Vagina (tissue), 2 donors: ENCODE results near the gene TEX22. TPM values are rescaled to one million over a fixed set of nuclear protein-coding genes. Genes with fewer than 3 reads are reported as not detected.

Source experiments
- DNase-seq, 2 donors: peaks; one replicate each; pipeline ENCODE4 v3.0.0-alpha.2; 2017; ENCODE audit errors: extremely low spot score in 2 of 2
- H3K27ac ChIP-seq: fragments of 200-600 bp; sonication (generic); one replicate; pipeline ENCODE4 v1.5.1; 2019
- H3K27me3 ChIP-seq: fragments of 200-600 bp; sonication (generic); one replicate; pipeline ENCODE4 v1.5.1; 2019
- H3K36me3 ChIP-seq, 2 donors: fragments of 200-600 bp; sonication (generic); one replicate each; pipeline ENCODE4 v1.5.1; 2017 to 2019
- H3K4me1 ChIP-seq: fragments of 200-600 bp; sonication (generic); one replicate; pipeline ENCODE4 v1.5.1; 2019
- H3K4me3 ChIP-seq, 2 donors: fragments of 200-600 bp; sonication (generic); 1 replicate in 1 of 2; 2 replicates in 1 of 2; pipeline ENCODE4 v1.5.1; 2016 to 2019
- H3K9me3 ChIP-seq: fragments of 200-600 bp; sonication (generic); one replicate; pipeline ENCODE4 v1.5.1; 2019
- CTCF ChIP-seq, 3 experiments: fragments of 450-650 bp in 2 of 3; fragments of 200-600 bp in 1 of 3; sonication (generic) in 1 of 3; IDR thresholded peaks; one replicate each; pipeline ENCODE4 v1.5.1; 2017 to 2019; ENCODE audit warnings: antibody characterized with exemption in 3 of 3, mild to moderate bottlenecking in 2 of 3, moderate library complexity in 2 of 3
- POLR2A ChIP-seq, 2 donors: fragments of 450-650 bp; IDR thresholded peaks; one replicate each; pipeline ENCODE4 v1.6.1; 2017; ENCODE audit warnings: antibody characterized with exemption in 2 of 2, mild to moderate bottlenecking in 2 of 2, moderate library complexity in 2 of 2
- POLR2AphosphoS5 ChIP-seq, 2 donors: sonication (generic); formaldehyde crosslinking; IDR thresholded peaks; one replicate each; pipeline ENCODE4 v1.9.0; 2017; ENCODE audit warnings: antibody characterized with exemption in 2 of 2, mild to moderate bottlenecking in 2 of 2, low read depth in 1 of 2; ENCODE audit not compliant: insufficient read depth in 1 of 2
- intact Hi-C: fragments of 100-400 bp; cut with DNase I; formaldehyde crosslinking; loops from one replicate; pipeline ENCODE4 v1.15.1; 2023
- total RNA-seq: library from RNA; depleted of rRNA; stranded (reverse); fragments of >200 nt; gene quantifications from one replicate; pipeline ENCODE4 v1.2.3, GENCODE V29; 2016

TEX22 gene
- total RNA-seq, 1 donor from 2014 or later: not detected

- intact Hi-C loops: no loop called here
- H3K36me3 ChIP-seq: peaks cover 0 to 10% of the 10 kb centered on the region in 2 donors
- H3K9me3 ChIP-seq: no peaks in the 10 kb centered on the region
- no peaks in the 10 kb centered on the region for H3K27me3 ChIP-seq
- TF ChIP-seq POLR2A (IDR thresholded peaks at IDR 0.05) (no peak), POLR2AphosphoS5 (IDR thresholded peaks at IDR 0.05; ENCODE audit: insufficient read depth in 1 of 2, low read depth in 1 of 2) (no peak), CTCF (IDR thresholded peaks at IDR 0.05) (no peak)
- no peak for DNase-seq
- peaks cover 5% of the 10 kb centered on the region for H3K4me1 ChIP-seq
- peak overlapping the region; percentile 16 to 44 for H3K4me3 ChIP-seq
- H3K27ac ChIP-seq: no peak overlapping the region
Observed at GRCh38 chr14:105363847-105364708, 34.3 kb upstream of the TEX22 start.

GRCh38 chr14:105365101-105365500 lies 33.2 kb upstream of the TEX22 start:
- intact Hi-C loops: no loop called here
- Histone ChIP-seq H3K36me3 (peaks cover 0 to 20% of the 10 kb centered on the region in 2 donors), H3K4me1 (peaks cover 5% of the 10 kb centered on the region), H3K4me3 (no peak overlapping the region), H3K27me3 (no peaks in the 10 kb centered on the region), H3K27ac (no peak overlapping the region), H3K9me3 (no peaks in the 10 kb centered on the region)
- TF ChIP-seq POLR2A (IDR thresholded peaks at IDR 0.05): no peak
- no peak for TF ChIP-seq CTCF (IDR thresholded peaks at IDR 0.05)
- TF ChIP-seq POLR2AphosphoS5 (IDR thresholded peaks at IDR 0.05; ENCODE audit: insufficient read depth in 1 of 2, low read depth in 1 of 2): no peak
- DNase-seq: no peak

GRCh38 chr14:105365681-105366080 lies 32.7 kb upstream of the TEX22 start:
- no peaks in the 10 kb centered on the region for H3K27me3 ChIP-seq
- TF ChIP-seq CTCF (IDR thresholded peaks at IDR 0.05) (no peak), POLR2AphosphoS5 (IDR thresholded peaks at IDR 0.05; ENCODE audit: insufficient read depth in 1 of 2, low read depth in 1 of 2) (no peak), POLR2A (IDR thresholded peaks at IDR 0.05) (no peak)
- H3K4me1 ChIP-seq: peaks cover 5% of the 10 kb centered on the region
- intact Hi-C loops: no loop called here
- no peaks in the 10 kb centered on the region for H3K9me3 ChIP-seq
- no peak overlapping the region for H3K4me3 ChIP-seq
- no peak for DNase-seq
- peaks cover 0 to 20% of the 10 kb centered on the region in 2 donors for H3K36me3 ChIP-seq
- H3K27ac ChIP-seq: no peak overlapping the region

- H3K4me1 ChIP-seq: peaks cover 5% of the 10 kb centered on the region
- H3K27me3 ChIP-seq: no peaks in the 10 kb centered on the region
- no peak overlapping the region for H3K27ac ChIP-seq
- intact Hi-C loops: no loop called here
- no peaks in the 10 kb centered on the region for H3K9me3 ChIP-seq
- peaks cover 0 to 15% of the 10 kb centered on the region in 2 donors for H3K36me3 ChIP-seq
- H3K4me3 ChIP-seq: no peak overlapping the region
- TF ChIP-seq CTCF (IDR thresholded peaks at IDR 0.05) (no peak), POLR2AphosphoS5 (IDR thresholded peaks at IDR 0.05; ENCODE audit: insufficient read depth in 1 of 2, low read depth in 1 of 2) (no peak), POLR2A (IDR thresholded peaks at IDR 0.05) (no peak)
- no peak for DNase-seq
Observed at GRCh38 chr14:105366386-105367074, 31.8 kb upstream of the TEX22 start.
